OCI-LY3 (cell line): ENCODE results near the gene DOK3.

ENCODE experiments used
- H2AFZ ChIP-seq: fragments of 200-600, 300-600 bp; shearing (Covaris generic); 2 replicates; pipeline ENCODE4 v1.6.0; 2014; ENCODE audit warnings: antibody characterized with exemption, low read depth, low read length
- H3K27ac ChIP-seq: fragments of 200-600, 300-600 bp; sonication (generic); 2 replicates; pipeline ENCODE4 v1.5.1; 2014; ENCODE audit warnings: mild to moderate bottlenecking, low read length, moderate library complexity, mixed read lengths
- H3K27me3 ChIP-seq: fragments of 200-600, 300-600 bp; sonication (generic); 2 replicates; pipeline ENCODE4 v1.6.1; 2014; ENCODE audit warnings: low read depth, low read length, mixed read lengths
- H3K36me3 ChIP-seq: fragments of 200-600, 300-600 bp; sonication (generic); replicated peaks from 2 replicates; pipeline ENCODE3; 2014; ENCODE audit warnings: low read depth, low read length, mixed read lengths
- H3K4me1 ChIP-seq: fragments of 300-600, 200-600 bp; sonication (generic); 2 replicates; pipeline ENCODE4 v1.6.1; 2014; ENCODE audit warnings: low read length, mixed read lengths
- H3K4me2 ChIP-seq: fragments of 200-600, 300-600 bp; sonication (generic); 2 replicates; pipeline ENCODE4 v1.6.1; 2014; ENCODE audit warnings: low read length, mixed read lengths
- H3K4me3 ChIP-seq: fragments of 300-600, 200-600 bp; sonication (generic); 2 replicates; pipeline ENCODE4 v1.5.1; 2014; ENCODE audit warnings: antibody characterized with exemption, mild to moderate bottlenecking, low read length, moderate library complexity
- H3K79me2 ChIP-seq: fragments of 300-600, 200-600 bp; shearing (Covaris generic); 2 replicates; pipeline ENCODE4 v1.6.1; 2014; ENCODE audit warnings: mild to moderate bottlenecking, low read length, mixed read lengths
- H3K9ac ChIP-seq: fragments of 300-600, 200-600 bp; shearing (Covaris generic); 2 replicates; pipeline ENCODE4 v1.6.0; 2014; ENCODE audit warnings: mild to moderate bottlenecking, low read length, moderate library complexity
- H3K9me3 ChIP-seq: fragments of 200-600, 300-600 bp; shearing (Covaris generic); 2 replicates; pipeline ENCODE4 v1.6.1; 2014; ENCODE audit warnings: low read length, mixed read lengths; ENCODE audit not compliant: insufficient read depth
- H4K20me1 ChIP-seq: fragments of 200-600, 300-600 bp; sonication (generic); 2 replicates; pipeline ENCODE4 v1.6.1; 2016; ENCODE audit warnings: low read length, mixed read lengths; ENCODE audit not compliant: insufficient read depth
- CTCF ChIP-seq: fragments of 200-600, 300-600 bp; sonication (generic); IDR thresholded peaks from 2 replicates; pipeline ENCODE4 v1.5.1; 2014; ENCODE audit warnings: antibody characterized with exemption, low read length, low read depth
- EZH2phosphoT487 ChIP-seq: fragments of 200-600 bp; shearing (Covaris generic); IDR thresholded peaks from 2 replicates; pipeline ENCODE4 v1.6.1; 2018; ENCODE audit warnings: antibody characterized with exemption, mixed run types, low read depth

DOK3 gene

DNA sequence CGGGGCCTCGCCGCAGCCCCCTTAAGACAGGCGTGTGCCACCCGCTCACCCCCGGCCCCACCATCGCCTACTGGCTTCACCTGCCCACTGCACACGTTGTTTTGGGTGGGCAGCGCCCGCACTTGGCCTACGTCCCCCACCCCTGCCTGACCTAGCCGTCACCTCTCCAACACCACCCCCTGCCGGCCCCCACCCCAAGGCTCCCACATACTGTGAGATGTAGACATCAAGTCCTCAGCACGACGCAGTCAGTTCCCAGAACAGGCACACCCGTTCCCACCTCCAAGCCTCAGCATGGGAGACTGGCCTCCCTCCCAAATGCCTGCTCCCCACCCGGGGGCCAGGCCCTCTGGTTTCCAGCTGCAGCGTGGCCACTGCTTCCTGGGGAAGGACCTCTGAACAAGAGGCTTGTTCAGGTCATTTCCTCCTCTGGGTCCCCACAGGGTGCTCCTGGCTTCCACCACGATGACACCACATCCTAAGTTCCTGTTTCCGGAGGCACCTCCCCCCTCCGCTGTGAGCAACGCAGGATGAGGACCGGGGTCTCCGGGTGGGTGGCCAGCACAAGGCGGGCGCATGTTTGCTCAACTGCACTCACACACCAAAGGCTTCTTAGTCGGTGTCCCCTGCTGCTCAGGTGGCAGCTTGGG, 47.5 kb downstream of the DOK3 start:
- no peak for TF ChIP-seq CTCF
- no peak for TF ChIP-seq EZH2phosphoT487
- Histone ChIP-seq H3K4me2 (no peak overlapping the region), H3K4me1 (no peaks in the 10 kb centered on the region), H2AFZ (no peak overlapping the region), H3K79me2 (no peaks in the 10 kb centered on the region), H3K4me3 (no peak overlapping the region), H4K20me1 (peaks cover 4% of the 10 kb centered on the region), H3K9ac (no peak overlapping the region), H3K9me3 (0 out of 2 replicates have a peak, but pooled peaks cover 3% of the 10 kb centered on the region), H3K27me3 (no peaks in the 10 kb centered on the region), H3K27ac (no peak overlapping the region), H3K36me3 (peaks cover 22% of the 10 kb centered on the region)

DNA sequence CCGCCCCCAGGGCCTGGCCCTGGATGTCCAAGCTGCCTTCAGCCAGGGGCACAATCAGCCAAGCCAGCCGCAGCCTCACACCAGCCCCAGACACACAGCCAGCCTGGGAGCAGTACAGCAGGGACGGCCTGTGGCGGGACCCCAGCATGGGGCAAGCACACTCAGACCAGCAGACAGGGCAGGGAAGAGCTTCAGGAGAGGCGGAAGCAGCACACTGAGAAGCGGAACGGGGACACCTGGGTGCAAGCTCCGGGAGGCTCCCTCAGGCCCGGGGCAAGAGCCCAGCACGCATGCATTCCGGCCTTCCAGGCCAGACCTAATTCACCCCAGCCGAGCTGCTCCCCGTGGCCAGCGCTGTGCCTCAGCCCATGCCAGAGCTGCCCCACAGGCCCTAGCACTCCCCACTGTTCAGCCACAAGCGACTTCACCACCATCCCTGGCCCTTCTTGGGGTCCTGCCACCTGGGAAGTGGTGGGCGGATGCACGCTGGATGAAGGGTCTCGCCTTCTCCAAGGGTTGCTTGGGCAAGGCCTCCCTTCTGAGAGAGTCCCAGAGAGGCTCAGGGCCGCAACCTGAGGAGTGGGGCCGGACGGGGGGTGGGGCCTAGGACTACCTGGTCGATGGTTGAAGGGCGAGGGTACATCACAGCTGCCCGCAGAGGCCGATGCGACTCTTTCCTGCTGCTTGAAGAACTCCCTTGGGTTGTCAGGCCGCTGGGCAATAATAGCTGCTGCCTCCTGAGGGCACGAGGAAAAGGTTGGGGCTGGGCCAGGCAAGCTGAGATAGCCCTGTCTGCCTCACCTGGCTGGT, 49.6 kb downstream of the DOK3 start:
- no peaks in the 10 kb centered on the region for H3K27me3 ChIP-seq
- H3K4me1 ChIP-seq = peaks cover 3% of the 10 kb centered on the region; the same call in 1 of the 2 replicates
- no peaks in the 10 kb centered on the region for H3K9me3 ChIP-seq
- no peak overlapping the region for H3K27ac ChIP-seq
- H3K79me2 ChIP-seq = no peaks in the 10 kb centered on the region
- H4K20me1 ChIP-seq = peaks cover 10% of the 10 kb centered on the region
- no peak for TF ChIP-seq EZH2phosphoT487
- no peak for TF ChIP-seq CTCF
- H3K4me3 ChIP-seq = no peak overlapping the region
- no peak overlapping the region for H3K9ac ChIP-seq
- peaks cover 4% of the 10 kb centered on the region for H3K36me3 ChIP-seq
- H2AFZ ChIP-seq = no peak overlapping the region
- no peak overlapping the region for H3K4me2 ChIP-seq

- H3K36me3 ChIP-seq = peaks cover 4% of the 10 kb centered on the region
- no peak overlapping the region for H3K27ac ChIP-seq
- H3K4me3 ChIP-seq = no peak overlapping the region
- H2AFZ ChIP-seq = no peak overlapping the region
- TF ChIP-seq EZH2phosphoT487 = no peak
- no peak for TF ChIP-seq CTCF
- H3K27me3 ChIP-seq = no peaks in the 10 kb centered on the region
- H4K20me1 ChIP-seq = peaks cover 10% of the 10 kb centered on the region
- no peaks in the 10 kb centered on the region for H3K9me3 ChIP-seq
- H3K4me1 ChIP-seq = peaks cover 3% of the 10 kb centered on the region; the same call in 1 of the 2 replicates
- no peaks in the 10 kb centered on the region for H3K79me2 ChIP-seq
- no peak overlapping the region for H3K9ac ChIP-seq
- H3K4me2 ChIP-seq = no peak overlapping the region
Measured at GRCh38 chr5:177459357-177459756, 50.3 kb downstream of the DOK3 start.

DNA sequence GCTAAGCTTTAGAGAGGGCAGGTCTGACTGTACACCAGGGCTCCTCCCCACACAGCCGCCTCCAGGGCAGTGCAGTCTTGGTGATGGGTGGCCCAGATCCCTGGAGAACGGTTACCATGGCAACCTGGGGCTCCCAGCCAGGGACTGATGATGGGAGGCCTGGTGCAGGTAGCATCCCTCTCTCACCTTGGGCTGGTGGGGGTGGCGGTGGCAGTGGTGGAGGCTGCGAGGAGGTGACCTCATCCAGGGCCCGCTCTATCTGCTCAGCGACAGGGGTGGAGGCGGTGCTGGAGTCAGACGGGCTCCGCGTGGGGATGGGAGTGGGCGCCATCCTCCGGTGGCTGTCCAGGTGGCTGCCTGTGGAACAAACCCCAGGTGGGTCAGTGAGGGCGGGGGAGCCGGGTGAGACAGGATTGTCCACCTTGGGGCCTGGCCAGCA, 50.7 kb downstream of the DOK3 start:
- Histone ChIP-seq H3K27me3 (no peaks in the 10 kb centered on the region), H4K20me1 (peaks cover 10% of the 10 kb centered on the region), H3K36me3 (peaks cover 4% of the 10 kb centered on the region), H3K4me1 (peaks cover 6% of the 10 kb centered on the region), H3K27ac (no peak overlapping the region), H3K9ac (no peak overlapping the region), H3K9me3 (no peaks in the 10 kb centered on the region), H3K4me2 (no peak overlapping the region), H3K4me3 (no peak overlapping the region), H2AFZ (no peak overlapping the region), H3K79me2 (no peaks in the 10 kb centered on the region)
- TF ChIP-seq EZH2phosphoT487 (no peak), CTCF (no peak)
